HEK293T (cell line): ENCODE results near the gene TBC1D22A.
A peak's percentile ranks its signal among the peaks of the same experiment; 100 is the strongest.

Experiments used
- CTCF ChIA-PET: fragments of 350-600 bp; formaldehyde crosslinking; extraction: SDS; loops from one replicate; lab custom pipeline; 2021; ENCODE audit warnings: antibody characterized with exemption, inconsistent platforms; lab: Yijun Ruan, JAX
- POLR2A ChIA-PET: fragments of 350-600 bp; formaldehyde crosslinking; extraction: SDS; loops from one replicate; lab custom pipeline; 2020; ENCODE audit warnings: antibody characterized with exemption, inconsistent platforms; lab: Yijun Ruan, JAX
- DNase-seq: peaks from one replicate; pipeline ENCODE4 v3.0.0; 2012; ENCODE audit warnings: mixed read lengths; ENCODE audit errors: extremely low spot score
- ARNT ChIP-seq: fragments of 450-650 bp; IDR thresholded peaks from 2 replicates; pipeline ENCODE4 v1.6.1; 2017; ENCODE audit warnings: mild to moderate bottlenecking
- BHLHE40 ChIP-seq: fragments of 450-650 bp; IDR thresholded peaks from 2 replicates; pipeline ENCODE4 v1.6.1; 2016; ENCODE audit warnings: mild to moderate bottlenecking, moderate library complexity, borderline replicate concordance
- CTBP1 ChIP-seq: fragments of 450-650 bp; IDR thresholded peaks from 2 replicates; pipeline ENCODE4 v1.6.1; 2016; ENCODE audit warnings: borderline replicate concordance
- ELF4 ChIP-seq: fragments of 450-650 bp; IDR thresholded peaks from 2 replicates; pipeline ENCODE4 v1.6.1; 2017; ENCODE audit warnings: antibody characterized with exemption
- FOXA1 ChIP-seq: fragments of 450-650 bp; IDR thresholded peaks from 2 replicates; pipeline ENCODE4 v1.6.1; 2016; ENCODE audit warnings: mild to moderate bottlenecking
- FOXK2 ChIP-seq: fragments of 450-650 bp; IDR thresholded peaks from 2 replicates; pipeline ENCODE4 v1.6.1; 2016; ENCODE audit warnings: mild to moderate bottlenecking
- FOXM1 ChIP-seq: fragments of 450-650 bp; IDR thresholded peaks from 2 replicates; pipeline ENCODE4 v1.6.1; 2017; ENCODE audit warnings: mild to moderate bottlenecking, borderline replicate concordance
- HDGF ChIP-seq: fragments of 450-650 bp; IDR thresholded peaks from 2 replicates; pipeline ENCODE4 v1.6.1; 2017; ENCODE audit warnings: antibody characterized with exemption, borderline replicate concordance
- L3MBTL2 ChIP-seq: fragments of 450-650 bp; conservative IDR thresholded peaks from 2 replicates; pipeline ENCODE4 v1.6.1; 2016; ENCODE audit warnings: mild to moderate bottlenecking
- LEF1 ChIP-seq: fragments of 450-650 bp; IDR thresholded peaks from 2 replicates; pipeline ENCODE4 v1.6.1; 2017; ENCODE audit warnings: mild to moderate bottlenecking, borderline replicate concordance
- NFRKB ChIP-seq: fragments of 450-650 bp; IDR thresholded peaks from 2 replicates; pipeline ENCODE4 v1.6.1; 2016; ENCODE audit warnings: mild to moderate bottlenecking, moderate library complexity
- PKNOX1 ChIP-seq: fragments of 450-650 bp; IDR thresholded peaks from 2 replicates; pipeline ENCODE4 v1.6.1; 2016
- SP1 ChIP-seq: fragments of 450-650 bp; IDR thresholded peaks from 2 replicates; pipeline ENCODE4 v1.6.1; 2017
- SUZ12 ChIP-seq: fragments of 450-650 bp; IDR thresholded peaks from 2 replicates; pipeline ENCODE4 v1.6.1; 2016; ENCODE audit warnings: mild to moderate bottlenecking
- TARDBP ChIP-seq: fragments of 450-650 bp; IDR thresholded peaks from 2 replicates; pipeline ENCODE4 v1.6.1; 2016
- ZNF384 ChIP-seq: fragments of 450-650 bp; IDR thresholded peaks from 2 replicates; pipeline ENCODE4 v1.6.1; 2016

Gene TBC1D22A

GRCh38 chr22:46803031-46803880 lies 40.8 kb downstream of the TBC1D22A start:
- TF ChIP-seq BHLHE40 (no peak), LEF1 (no peak)
- CTCF ChIA-PET = interaction anchor here (0.6 to 2.4 kb wide), 13 partner anchors 9 to 70 kb away, joined by 3 to 8 read pairs (median 5); no protein-coding TSS in a partner anchor
- POLR2A ChIA-PET = interaction anchor here (2.0 kb wide), 1 partner anchor 41 kb away, joined by 13 read pairs; the partner anchor contains the start of gene TBC1D22A
- peak; percentile 84 for DNase-seq

GRCh38 chr22:46803936-46804335 lies 41.5 kb downstream of the TBC1D22A start:
- ChIA-PET POLR2A (interaction anchor here (2.0 kb wide), 1 partner anchor 42 kb away, joined by 13 read pairs; the partner anchor contains the start of gene TBC1D22A), CTCF (interaction anchor here (0.6 to 2.4 kb wide), 10 partner anchors 8 to 71 kb away, joined by 3 to 8 read pairs (median 4); no protein-coding TSS in a partner anchor)
- no peak for TF ChIP-seq LEF1
- no peak for TF ChIP-seq HDGF
- TF ChIP-seq FOXK2 = no peak
- DNase-seq = no peak

GRCh38 chr22:46806794-46807193 lies 44.3 kb downstream of the TBC1D22A start:
- ChIA-PET CTCF (interaction anchor here (0.6 to 1.0 kb wide), 2 partner anchors 11 to 48 kb away, joined by 3 read pairs; no protein-coding TSS in a partner anchor), POLR2A (no interaction called here)
- DNase-seq = no peak
- TF ChIP-seq PKNOX1 (no peak), SP1 (no peak), L3MBTL2 (no peak), LEF1 (no peak), ZNF384 (no peak), NFRKB (no peak)

GRCh38 chr22:46807458-46807857 lies 45.0 kb downstream of the TBC1D22A start:
- POLR2A ChIA-PET = no interaction called here
- TF ChIP-seq SP1 (no peak), PKNOX1 (no peak), HDGF (no peak), BHLHE40 (no peak), FOXM1 (no peak), CTBP1 (no peak), ELF4 (no peak)
- CTCF ChIA-PET = interaction anchor here (1.0 kb wide), 1 partner anchor 49 kb away, joined by 3 read pairs; no protein-coding TSS in a partner anchor

GRCh38 chr22:46809153-46809885 lies 46.9 kb downstream of the TBC1D22A start:
- CTCF ChIA-PET = no interaction called here
- TF ChIP-seq TARDBP (no peak), ARNT (no peak)
- DNase-seq = no peak
- POLR2A ChIA-PET = no interaction called here

More at GRCh38 chr22:46807458-46807857, 45.0 kb downstream of the TBC1D22A start:
- DNase-seq = no peak

GRCh38 chr22:46810856-46811786 lies 48.7 kb downstream of the TBC1D22A start:
- no peak for TF ChIP-seq FOXK2
- TF ChIP-seq ELF4 = no peak
- no peak for TF ChIP-seq PKNOX1
- TF ChIP-seq SUZ12 = no peak
- no peak for TF ChIP-seq L3MBTL2
- no peak for TF ChIP-seq LEF1
- no peak for TF ChIP-seq FOXA1
- no peak for TF ChIP-seq BHLHE40
- TF ChIP-seq TARDBP = no peak
- no peak for TF ChIP-seq ZNF384
- no peak for TF ChIP-seq FOXM1
- no peak for TF ChIP-seq SP1
- TF ChIP-seq NFRKB = no peak
- TF ChIP-seq HDGF = no peak
- no peak for TF ChIP-seq CTBP1
- DNase-seq = no peak
- CTCF ChIA-PET = interaction anchor here (0.6 to 2.5 kb wide), 3 partner anchors 8 to 248 kb away, joined by 4 to 8 read pairs (median 5); no protein-coding TSS in a partner anchor

More at GRCh38 chr22:46810856-46811786, 48.7 kb downstream of the TBC1D22A start:
- POLR2A ChIA-PET = no interaction called here
